ENCODE data around the gene C5orf34. TPM values are rescaled to one million over a fixed set of nuclear protein-coding genes. Genes with fewer than 3 reads are reported as not detected.

The C5orf34 gene
- total and polyA plus RNA-seq, 9 of the 15 experiments (the other 6 are each of a cell fraction or from before 2014, with no cell fraction given) = 13.2 to 32.6 (median 20.7) TPM

- no peak for TF ChIP-seq TCFL5 (CRISPR knock-in tag; conservative IDR thresholded peaks at IDR 0.05)
- no peak for TF ChIP-seq ILF3 (IDR thresholded peaks at IDR 0.05; ENCODE audit: borderline replicate concordance)
- no peak for TF ChIP-seq CXXC5 (CRISPR knock-in tag; IDR thresholded peaks at IDR 0.05)
- TF ChIP-seq ZNF449 (CRISPR knock-in tag; IDR thresholded peaks at IDR 0.05) = no peak
- no peak for TF ChIP-seq HES1 (IDR thresholded peaks at IDR 0.05; ENCODE audit: low read depth)
- no peak for TF ChIP-seq NR0B1 (IDR thresholded peaks at IDR 0.05; ENCODE audit: partially characterized antibody)
- TF ChIP-seq ID3 (CRISPR knock-in tag; IDR thresholded peaks at IDR 0.05) = no peak
- no peak for TF ChIP-seq ID3 (tag; IDR thresholded peaks at IDR 0.05)
- TF ChIP-seq PHB (CRISPR knock-in tag; IDR thresholded peaks at IDR 0.05) = no peak
- TF ChIP-seq MAFG (tag; conservative IDR thresholded peaks at IDR 0.05) = no peak
- TF ChIP-seq AFF1 (IDR thresholded peaks at IDR 0.05; ENCODE audit: low read depth in 1 of 2, partially characterized antibody in 2 of 2) = no peak
- TF ChIP-seq NR4A1 (CRISPR knock-in tag; IDR thresholded peaks at IDR 0.05) = no peak
- no peak for TF ChIP-seq NR4A1 (tag; IDR thresholded peaks at IDR 0.05)
- 0 out of 2 replicates have a peak, but pooled peaks have one; percentile 59 for TF ChIP-seq NKRF (IDR thresholded peaks at IDR 0.05; ENCODE audit: borderline replicate concordance)
- TF ChIP-seq ZNF512 (tag; IDR thresholded peaks at IDR 0.05) = no peak
Measured at GRCh38 chr5:43555895-43556606, 41.1 kb upstream of the C5orf34 start (continued).

Measured in K562 (cell line).